Endothelial cell of hepatic sinusoid (primary cell): Measurements from ENCODE around the gene TAS2R46.
"Not testable (repeated sequence)": the region's sequence is repeated elsewhere in the genome, so short reads cannot be mapped to it uniquely, and the experiment has no call there.

Experiments used
- in situ Hi-C: cut with HindIII; loops from 2 replicates; pipeline ENCODE4 v1.10.0; 2017; ENCODE audit warnings: low sequenced_read_pairs

TAS2R46 gene

GRCh38 chr12:11039171-11039570, 22.9 kb downstream of the TAS2R46 start:
- in situ Hi-C loops: no loop called here

- in situ Hi-C loops: not testable (repeated sequence)
Observed at GRCh38 chr12:11033959-11034358, 28.1 kb downstream of the TAS2R46 start.

- in situ Hi-C loops: no loop called here
Observed at GRCh38 chr12:11031307-11031706, 30.8 kb downstream of the TAS2R46 start, which contains the start of gene TAS2R31. TSS of gene TAS2R31 (minus strand) at chr12:11031407. CDS start at chr12:11031335, 72 bp downstream.

GRCh38 chr12:11026118-11026517, 36.0 kb downstream of the TAS2R46 start:
- in situ Hi-C loops: no loop called here

- in situ Hi-C loops: no loop called here
Observed at GRCh38 chr12:11023387-11023786, 38.7 kb downstream of the TAS2R46 start.

- in situ Hi-C loops: no loop called here
Observed at GRCh38 chr12:11022520-11022919, 39.6 kb downstream of the TAS2R46 start, which contains the start of gene TAS2R19. TSS of gene TAS2R19 (minus strand) at chr12:11022620. CDS start at chr12:11022571, 49 bp downstream.

- in situ Hi-C loops: no loop called here
Observed at GRCh38 chr12:11016937-11017336, 45.2 kb downstream of the TAS2R46 start.

GRCh38 chr12:11015775-11016430, 46.2 kb downstream of the TAS2R46 start:
- in situ Hi-C loops: no loop called here

GRCh38 chr12:11014234-11014633, 47.9 kb downstream of the TAS2R46 start:
- in situ Hi-C loops: no loop called here
